A673 (cell line): ENCODE measurements around the gene GAST. TPM values are rescaled to one million over a fixed set of nuclear protein-coding genes. Genes with fewer than 3 reads are reported as not detected.

ENCODE experiments used
- BruUV-seq: library from RNA; stranded (reverse); fragments of 400-500 nt; replicated peaks from 2 replicates; lab custom pipeline; 2021; lab: Mats Ljungman, UMichigan
- CTCF ChIA-PET: fragments of 300-600 bp; sonication (Branson Sonifier 250); formaldehyde crosslinking; loops from one replicate; lab custom pipeline; 2022; ENCODE audit warnings: antibody characterized with exemption; lab: Charles Lee
- POLR2A ChIA-PET: fragments of 300-600 bp; sonication (Branson Sonifier 250); formaldehyde crosslinking; loops from one replicate; lab custom pipeline; 2022; ENCODE audit warnings: antibody characterized with exemption; ENCODE audit not compliant: low non-redundant PET; lab: Charles Lee
- DNase-seq: peaks from one replicate; pipeline ENCODE4 v3.0.0-alpha.2; 2015; ENCODE audit warnings: low spot score
- H3K27ac ChIP-seq: fragments of 200-600 bp; sonication (generic); 2 replicates; pipeline ENCODE4 v1.5.1; 2016; ENCODE audit warnings: mixed run types, low read depth, mild to moderate bottlenecking, mixed read lengths, antibody characterized with exemption, low read length; ENCODE audit not compliant: poor library complexity, severe bottlenecking
- H3K27me3 ChIP-seq: fragments of 200-600 bp; sonication (generic); replicated peaks from 2 replicates; pipeline ENCODE4 v1.6.1; 2017; ENCODE audit warnings: mixed run types, low read depth, mild to moderate bottlenecking, mixed read lengths, antibody characterized with exemption, low read length; ENCODE audit not compliant: insufficient read depth, poor library complexity
- H3K36me3 ChIP-seq: fragments of 200-600 bp; sonication (generic); 2 replicates; pipeline ENCODE4 v1.6.1; 2016; ENCODE audit warnings: mixed run types, mild to moderate bottlenecking, mixed read lengths, antibody characterized with exemption, low read length; ENCODE audit not compliant: insufficient read depth, poor library complexity, severe bottlenecking
- H3K4me1 ChIP-seq: fragments of 200-600 bp; sonication (generic); 2 replicates; pipeline ENCODE4 v1.6.1; 2017; ENCODE audit warnings: mixed run types, mild to moderate bottlenecking, mixed read lengths, antibody characterized with exemption, low read length; ENCODE audit not compliant: insufficient read depth, poor library complexity, severe bottlenecking
- H3K4me3 ChIP-seq: fragments of 200-600 bp; sonication (generic); 2 replicates; pipeline ENCODE4 v1.5.1; 2016; ENCODE audit warnings: low read depth, mixed run types, mild to moderate bottlenecking, mixed read lengths, low read length; ENCODE audit not compliant: poor library complexity, severe bottlenecking
- H3K9me3 ChIP-seq: fragments of 200-600 bp; sonication (generic); 2 replicates; pipeline ENCODE4 v1.6.1; 2016; ENCODE audit warnings: mixed run types, low read depth, mild to moderate bottlenecking, mixed read lengths, antibody characterized with exemption, low read length; ENCODE audit not compliant: poor library complexity, severe bottlenecking
- CTCF ChIP-seq: fragments of 300-800, 200-600 bp; sonication (generic); conservative IDR thresholded peaks from 2 replicates; pipeline ENCODE4 v1.5.1; 2017; ENCODE audit warnings: low read depth, mild to moderate bottlenecking, antibody characterized with exemption, low read length, moderate library complexity, mixed read lengths
- EZH2 ChIP-seq: fragments of 200-600 bp; sonication (generic); IDR thresholded peaks from 2 replicates; pipeline ENCODE4 v1.6.1; 2017; ENCODE audit warnings: borderline replicate concordance, low read depth, mild to moderate bottlenecking, mixed read lengths, antibody characterized with exemption, low read length; ENCODE audit not compliant: poor library complexity, severe bottlenecking
- intact Hi-C: fragments of 100-400 bp; cut with micrococcal nuclease; formaldehyde crosslinking; loops from one replicate; pipeline ENCODE4 v1.10.0; 2022; ENCODE audit not compliant: unreplicated experiment
- total RNA-seq: library from RNA; stranded (reverse); gene quantifications from 2 replicates; pipeline ENCODE4 v1.2.3, GENCODE V29; 2021

The GAST gene
- total RNA-seq, 1 experiment from 2014 or later: not detected

- H3K27me3 ChIP-seq: no peaks in the 10 kb centered on the region
- intact Hi-C loops: no loop called here
- peaks cover 41% of the 10 kb centered on the region for H3K36me3 ChIP-seq
- peaks cover 13% of the 10 kb centered on the region for H3K4me1 ChIP-seq
- no peaks in the 10 kb centered on the region for H3K9me3 ChIP-seq
- peak; percentile 64 for DNase-seq
- BruUV-seq: TSS peak; percentile 54
- H3K27ac ChIP-seq: peak overlapping the region; percentile 100
- H3K4me3 ChIP-seq: peak overlapping the region; percentile 86
- CTCF ChIA-PET: no interaction called here
- TF ChIP-seq EZH2 (no peak), CTCF (peak; percentile 57)
- POLR2A ChIA-PET: interaction anchor here (0.6 to 0.7 kb wide), 4 partner anchors 16 to 1471 kb away, joined by 3 to 13 read pairs (median 6); partner anchors contain the start of gene WIPF2
These were observed 22.4 kb upstream of the GAST start for GRCh38 chr17:41689497-41690299.

- Histone ChIP-seq H3K27me3 (no peaks in the 10 kb centered on the region), H3K36me3 (peaks cover 41% of the 10 kb centered on the region), H3K27ac (peak overlapping the region; percentile 100), H3K9me3 (no peaks in the 10 kb centered on the region), H3K4me3 (peak overlapping the region; percentile 86), H3K4me1 (peaks cover 13% of the 10 kb centered on the region)
- POLR2A ChIA-PET: interaction anchor here (0.5 kb wide), 1 partner anchor 1411 kb away, joined by 10 read pairs; no protein-coding TSS in a partner anchor
- intact Hi-C loops: no loop called here
- CTCF ChIA-PET: no interaction called here
- DNase-seq: no peak
- TF ChIP-seq EZH2 (no peak), CTCF (no peak)
- no TSS peak for BruUV-seq
These were observed 21.6 kb upstream of the GAST start for GRCh38 chr17:41690497-41690896.

GRCh38 chr17:41691031-41691777, 20.9 kb upstream of the GAST start:
- no peaks in the 10 kb centered on the region for H3K27me3 ChIP-seq
- intact Hi-C loops: no loop called here

More at GRCh38 chr17:41691031-41691777, 20.9 kb upstream of the GAST start:
- H3K4me1 ChIP-seq: peaks cover 13% of the 10 kb centered on the region
- BruUV-seq: no TSS peak
- H3K9me3 ChIP-seq: no peaks in the 10 kb centered on the region
- H3K27ac ChIP-seq: no peak overlapping the region
- CTCF ChIA-PET: no interaction called here
- POLR2A ChIA-PET: interaction anchor here (0.5 to 1.3 kb wide), 2 partner anchors 239 to 1412 kb away, joined by 5 to 10 read pairs; partner anchors contain the start of gene ODAD4
- no peak overlapping the region for H3K4me3 ChIP-seq
- TF ChIP-seq EZH2 (no peak), CTCF (no peak)
- peaks cover 41% of the 10 kb centered on the region for H3K36me3 ChIP-seq
- no peak for DNase-seq
